Measurements from ENCODE around the gene CPSF4. TPM values are rescaled to one million over a fixed set of nuclear protein-coding genes. Genes with fewer than 3 reads are reported as not detected.

The CPSF4 gene
- total RNA-seq, 2 experiments from 2014 or later, result 61.5 to 62.1 TPM

Other genes starting within 250 kb of the CPSF4 start
- not detected for gene KPNA7, start 230.8 kb upstream of the CPSF4 start, total RNA-seq
- not detected for gene MYH16, start 166.1 kb upstream of the CPSF4 start, total RNA-seq
- gene ARPC1A, start 113.0 kb upstream of the CPSF4 start, total RNA-seq, result 10 to 100 TPM; 50.6 to 53.5 TPM
- 100 to 1,000 TPM; 318 to 319 TPM for gene ARPC1B, start 64.2 kb upstream of the CPSF4 start, total RNA-seq
- gene PDAP1, start 30.3 kb upstream of the CPSF4 start, total RNA-seq, result 10 to 100 TPM; 87.1 to 93.5 TPM
- 10 to 100 TPM; 80.8 to 90.4 TPM for gene BUD31, start 30.0 kb upstream of the CPSF4 start, total RNA-seq
- 10 to 100 TPM; 10.7 to 11.1 TPM for gene PTCD1, start 145 bp upstream of the CPSF4 start, total RNA-seq
- gene ATP5MF, start 27.2 kb downstream of the CPSF4 start, total RNA-seq, result 100 to 1,000 TPM; 338 to 377 TPM
- gene ZNF789, start 33.9 kb downstream of the CPSF4 start, total RNA-seq, result 10 to 100 TPM; 26.0 to 26.4 TPM
- gene ZNF394, start 61.3 kb downstream of the CPSF4 start, total RNA-seq, result 10 to 100 TPM; 65.1 to 71.2 TPM
- gene ZKSCAN5, start 65.7 kb downstream of the CPSF4 start, total RNA-seq, result 10 to 100 TPM; 12.7 to 13.5 TPM
- 1 to 10 TPM; 6.9 to 7.3 TPM for gene FAM200A, start 113.2 kb downstream of the CPSF4 start, total RNA-seq
- gene ZNF655, start 119.7 kb downstream of the CPSF4 start, total RNA-seq, result 100 to 1,000 TPM; 133 to 134 TPM
- 1 to 10 TPM; 1.2 to 2.3 TPM for gene TMEM225B, start 159.3 kb downstream of the CPSF4 start, total RNA-seq
- gene ZSCAN25, start 178.0 kb downstream of the CPSF4 start, total RNA-seq, result 10 to 100 TPM; 35.5 to 42.5 TPM
- gene CYP3A5, start 241.1 kb downstream of the CPSF4 start, total RNA-seq, result not detected